Endothelial cell of umbilical vein (primary cell): ENCODE results near the gene FPR1. TPM values are rescaled to one million over a fixed set of nuclear protein-coding genes. Genes with fewer than 3 reads are reported as not detected.

Source experiments
- BruUV-seq: library from RNA; stranded (reverse); fragments of 400-500 nt; replicated peaks from 2 replicates; lab custom pipeline; 2021; lab: Mats Ljungman, UMichigan
- CTCF ChIA-PET: fragments of 300-600, 350-600 bp; sonication (Branson Sonifier 250); formaldehyde crosslinking; loops from one replicate; lab custom pipeline; 2021; ENCODE audit warnings: antibody characterized with exemption, inconsistent platforms; lab: Charles Lee
- POLR2A ChIA-PET: fragments of 300-600, 350-600 bp; sonication (Branson Sonifier 250); formaldehyde crosslinking; loops from one replicate; lab custom pipeline; 2021; ENCODE audit warnings: antibody characterized with exemption, inconsistent platforms; lab: Charles Lee
- DNase-seq: peaks from one replicate; pipeline ENCODE4 v3.0.0-alpha.2; 2011; ENCODE audit warnings: low read depth, low spot score
- FAIRE-seq: peaks from 2 replicates; lab custom pipeline; 2011; peaks lifted over from hg19 to GRCh38; lab: Jason Lieb, UNC
- H2AFZ ChIP-seq: 2 replicates; pipeline ENCODE4 v1.6.0; 2012; ENCODE audit warnings: low read depth, low read length, control low read depth, inconsistent platforms
- H3K27ac ChIP-seq: 2 replicates; pipeline ENCODE4 v1.5.1; 2011; ENCODE audit warnings: low read depth, mild to moderate bottlenecking, control low read depth, low read length, moderate library complexity; ENCODE audit not compliant: insufficient read depth
- H3K27me3 ChIP-seq, 2 experiments: 2 replicates each; pipeline versions ENCODE4 v1.6.0 to v1.6.1; 2011; ENCODE audit warnings: low read length in 2 of 2, mixed read lengths in 1 of 2; ENCODE audit not compliant: control insufficient read depth in 2 of 2, insufficient read depth in 2 of 2
- H3K36me3 ChIP-seq, 2 experiments: 2 replicates in 1 of 2; 3 replicates in 1 of 2; pipeline ENCODE4 v1.5.1; 2011; ENCODE audit warnings: low read length in 2 of 2, mild to moderate bottlenecking in 1 of 2, moderate library complexity in 1 of 2; ENCODE audit not compliant: control insufficient read depth in 2 of 2, insufficient read depth in 2 of 2; ENCODE audit errors: extremely low read depth in 1 of 2
- H3K4me1 ChIP-seq: 3 replicates; pipeline ENCODE4 v1.5.1; 2011; ENCODE audit warnings: mild to moderate bottlenecking, low read length; ENCODE audit not compliant: control insufficient read depth, insufficient read depth; ENCODE audit errors: extremely low read depth
- H3K4me2 ChIP-seq: 2 replicates; pipeline ENCODE4 v1.6.1; 2011; ENCODE audit warnings: low read length, control low read depth, mixed read lengths; ENCODE audit not compliant: insufficient read depth
- H3K4me3 ChIP-seq, 3 experiments: fragments of 200-600 bp in 1 of 3; sonication (generic), shearing (Covaris generic) in 1 of 3; replicated peaks in 1 of 3; 2 replicates each; pipeline ENCODE4 v1.5.1; 2011 to 2016; ENCODE audit warnings: control low read depth in 3 of 3, low read length in 3 of 3, mild to moderate bottlenecking in 2 of 3, inconsistent platforms in 1 of 3, low read depth in 1 of 3, moderate library complexity in 1 of 3; ENCODE audit not compliant: insufficient read depth in 1 of 3
- H3K79me2 ChIP-seq: 2 replicates; pipeline ENCODE4 v1.6.0; 2012; ENCODE audit warnings: low read length, inconsistent platforms; ENCODE audit not compliant: control insufficient read depth, insufficient read depth
- H3K9ac ChIP-seq: replicated peaks from 2 replicates; pipeline ENCODE3; 2011; ENCODE audit warnings: low read length, control low read depth; ENCODE audit not compliant: insufficient read depth; ENCODE audit errors: extremely low read depth
- H3K9me1 ChIP-seq: replicated peaks from 3 replicates; pipeline ENCODE4 v1.6.0; 2011; ENCODE audit warnings: mild to moderate bottlenecking, low read length; ENCODE audit not compliant: control insufficient read depth, insufficient read depth; ENCODE audit errors: extremely low read depth
- H3K9me3 ChIP-seq: replicated peaks from 2 replicates; pipeline ENCODE4 v1.5.1; 2012; ENCODE audit warnings: low read length, inconsistent platforms; ENCODE audit not compliant: control insufficient read depth, insufficient read depth
- H4K20me1 ChIP-seq: replicated peaks from 2 replicates; pipeline ENCODE3; 2011; ENCODE audit warnings: mild to moderate bottlenecking, low read length; ENCODE audit not compliant: control insufficient read depth, insufficient read depth; ENCODE audit errors: extremely low read depth
- CTCF ChIP-seq, 2 donors: IDR thresholded peaks; 1 replicate in 1 of 2; 2 replicates in 1 of 2; pipeline ENCODE4 v1.5.1; 2011; ENCODE audit warnings: low read length in 2 of 2, mild to moderate bottlenecking in 2 of 2, moderate library complexity in 2 of 2, control low read depth in 1 of 2, inconsistent platforms in 1 of 2, low read depth in 1 of 2; ENCODE audit not compliant: insufficient read depth in 1 of 2; ENCODE audit errors: extremely low read depth in 1 of 2
- EZH2 ChIP-seq: IDR thresholded peaks from 2 replicates; pipeline ENCODE4 v1.6.1; 2012; ENCODE audit warnings: borderline replicate concordance, low read depth, mild to moderate bottlenecking, moderate library complexity, low read length, inconsistent platforms; ENCODE audit not compliant: severe bottlenecking
- FOS ChIP-seq: IDR thresholded peaks from 2 replicates; pipeline ENCODE4 v1.6.1; 2011; ENCODE audit warnings: mild to moderate bottlenecking, low read length, moderate library complexity, borderline replicate concordance; ENCODE audit not compliant: insufficient read depth
- GATA2 ChIP-seq: IDR thresholded peaks from 2 replicates; pipeline ENCODE4 v1.7.0; 2011; ENCODE audit warnings: low read depth, mild to moderate bottlenecking, moderate library complexity, mixed read lengths, low read length; ENCODE audit not compliant: insufficient read length, insufficient read depth
- JUN ChIP-seq: IDR thresholded peaks from 2 replicates; pipeline ENCODE4 v1.6.1; 2011; ENCODE audit warnings: borderline replicate concordance, low read depth; ENCODE audit not compliant: insufficient read length, insufficient read depth
- MAX ChIP-seq: IDR thresholded peaks from 2 replicates; pipeline ENCODE4 v1.6.1; 2011; ENCODE audit not compliant: insufficient read depth, insufficient read length
- MYC ChIP-seq: IDR thresholded peaks from one replicate; pipeline ENCODE4 v1.6.1; 2011; ENCODE audit warnings: mild to moderate bottlenecking, low read depth, low read length
- POLR2A ChIP-seq: IDR thresholded peaks from 2 replicates; pipeline ENCODE4 v1.6.1; 2012; ENCODE audit warnings: low read depth, mild to moderate bottlenecking, control low read depth, low read length
- POLR2AphosphoS5 ChIP-seq: IDR thresholded peaks from 2 replicates; pipeline ENCODE4 v1.6.1; 2012; ENCODE audit warnings: low read depth, mild to moderate bottlenecking, control low read depth, low read length, moderate library complexity; ENCODE audit not compliant: insufficient read depth
- dilution Hi-C: fragments of 300-500 bp; cut with MboI; formaldehyde crosslinking; loops from one replicate; pipeline ENCODE4 v1.15.0; 2019; ENCODE audit warnings: low sequenced_read_pairs; ENCODE audit not compliant: extremely low pct_ligation_motif_present
- intact Hi-C: fragments of 100-400 bp; cut with micrococcal nuclease; formaldehyde crosslinking; loops from one replicate; pipeline ENCODE4 v1.10.0; 2022
- polyA plus RNA-seq, 4 experiments: library from polyadenylated mRNA; depleted of rRNA in 3 of 4; stranded (reverse) in 3 of 4; unstranded in 1 of 4; fragments of >200 nt; gene quantifications; 2 replicates each; pipeline versions ENCODE4 v1.2.1 to v1.2.3, GENCODE V29; 2011 to 2012; ENCODE audit warnings: missing spikeins in 1 of 4
- total RNA-seq: library from RNA; stranded (reverse); gene quantifications from 2 replicates; pipeline ENCODE4 v1.2.3, GENCODE V29; 2021

Gene FPR1
- total and polyA plus RNA-seq, 2 donors (not counting 3 experiments of a cell fraction or from before 2014, with no cell fraction given), result not detected

GRCh38 chr19:51765086-51765485, 13.4 kb upstream of the FPR1 start:
- Histone ChIP-seq H3K4me1 (no peaks in the 10 kb centered on the region), H3K9me3 (no peaks in the 10 kb centered on the region), H3K36me3 (no peaks in the 10 kb centered on the region), H4K20me1 (no peaks in the 10 kb centered on the region), H3K9me1 (no peaks in the 10 kb centered on the region), H3K27ac (no peak overlapping the region), H3K79me2 (no peaks in the 10 kb centered on the region), H3K4me2 (no peak overlapping the region), H2AFZ (no peak overlapping the region), H3K4me3 (no peak overlapping the region), H3K27me3 (no peaks in the 10 kb centered on the region), H3K9ac (no peak overlapping the region)
- FAIRE-seq, result no peak
- DNase-seq, result no peak
- ChIA-PET POLR2A (no interaction called here), CTCF (no interaction called here)
- TF ChIP-seq JUN (no peak), EZH2 (no peak), FOS (no peak), MAX (no peak), POLR2A (no peak), CTCF (IDR thresholded peaks at IDR 0.05; ENCODE audit: extremely low read depth in 1 of 2, insufficient read depth in 1 of 2, low read depth in 1 of 2, low read length in 2 of 2) (no peak), POLR2AphosphoS5 (no peak), MYC (no peak), GATA2 (no peak)
- intact Hi-C loops, result no loop called here
- no TSS peak for BruUV-seq
- dilution Hi-C loops, result no loop called here
